SK-N-MC (cell line): ENCODE measurements around the gene ADGRL3.

Source experiments
- EZH2 ChIP-seq: fragments of 200-600 bp; sonication (generic); IDR thresholded peaks from one replicate; pipeline ENCODE4 v1.6.1; 2017; ENCODE audit warnings: antibody characterized with exemption
- FOXP2 ChIP-seq: optimal IDR thresholded peaks from 2 replicates; pipeline ENCODE3; 2011; ENCODE audit warnings: mild to moderate bottlenecking, moderate library complexity; ENCODE audit not compliant: insufficient read depth; ENCODE audit errors: extremely low read length, control extremely low read depth
- POLR2AphosphoS5 ChIP-seq: IDR thresholded peaks from 2 replicates; pipeline ENCODE4 v1.6.1; 2012; ENCODE audit warnings: mild to moderate bottlenecking, low read depth, low read length, borderline replicate concordance

- TF ChIP-seq POLR2AphosphoS5, result no peak
- TF ChIP-seq EZH2, result no peak
- no peak for TF ChIP-seq FOXP2
Observed at GRCh38 chr4:61614231-61614630, 414.1 kb downstream of the ADGRL3 start.
